ENCODE data around the gene KCNH1.

- TF ChIP-seq GATA2 (IDR thresholded peaks at IDR 0.05; ENCODE audit: low read depth, low read length) (no peak), GATA3 (IDR thresholded peaks at IDR 0.05; ENCODE audit: low read depth, low read length) (no peak)
Observed at GRCh38 chr1:210669951-210670350, 464.0 kb downstream of the KCNH1 start.
